ENCODE measurements around the gene GPBP1L1. TPM values are rescaled to one million over a fixed set of nuclear protein-coding genes. Genes with fewer than 3 reads are reported as not detected.

Gene GPBP1L1
- total and polyA plus RNA-seq, 2 of the 4 experiments (the other 2 are of a cell fraction), result 31.5 to 57.4 TPM

DNA sequence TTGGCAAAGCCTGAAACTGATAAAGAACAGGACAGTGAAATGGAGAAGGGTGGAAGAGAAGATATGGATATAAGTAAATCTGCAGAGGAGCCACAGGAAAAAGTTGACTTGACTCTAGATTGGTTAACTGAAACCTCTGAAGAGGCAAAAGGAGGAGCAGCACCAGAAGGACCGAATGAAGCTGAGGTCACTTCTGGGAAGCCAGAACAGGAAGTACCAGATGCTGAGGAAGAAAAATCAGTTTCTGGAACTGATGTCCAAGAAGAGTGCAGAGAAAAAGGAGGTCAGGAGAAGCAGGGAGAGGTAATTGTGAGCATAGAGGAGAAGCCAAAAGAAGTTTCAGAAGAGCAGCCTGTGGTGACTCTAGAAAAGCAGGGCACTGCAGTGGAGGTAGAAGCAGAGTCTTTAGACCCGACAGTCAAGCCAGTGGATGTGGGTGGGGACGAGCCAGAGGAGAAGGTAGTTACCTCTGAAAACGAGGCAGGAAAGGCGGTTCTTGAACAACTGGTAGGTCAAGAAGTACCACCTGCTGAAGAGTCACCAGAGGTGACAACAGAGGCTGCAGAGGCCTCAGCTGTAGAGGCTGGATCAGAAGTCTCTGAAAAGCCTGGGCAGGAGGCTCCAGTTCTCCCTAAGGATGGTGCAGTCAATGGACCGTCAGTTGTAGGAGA is 78.8 kb downstream of the GPBP1L1 start:
- H2AFZ ChIP-seq (replicated peaks; ENCODE audit: low read length, poor library complexity), result no peak overlapping the region
- H3K4me3 ChIP-seq (ENCODE audit: insufficient read depth, low read depth, low read length), result no peak overlapping the region
- 69% methylated on average over 5 of the region's 6 CpGs; no CpG with 5 or more reads in 1 of the 2 experiments for WGBS, 2 experiments (ENCODE audit: extremely low coverage in 2 of 2, insufficient read length in 1 of 2)
- TF ChIP-seq RCOR1 (IDR thresholded peaks at IDR 0.05; ENCODE audit: insufficient replicate concordance, low read length), result no peak
- TF ChIP-seq CHD1 (IDR thresholded peaks at IDR 0.05; ENCODE audit: low read depth, low read length), result no peak
- TF ChIP-seq, protein P1, sequence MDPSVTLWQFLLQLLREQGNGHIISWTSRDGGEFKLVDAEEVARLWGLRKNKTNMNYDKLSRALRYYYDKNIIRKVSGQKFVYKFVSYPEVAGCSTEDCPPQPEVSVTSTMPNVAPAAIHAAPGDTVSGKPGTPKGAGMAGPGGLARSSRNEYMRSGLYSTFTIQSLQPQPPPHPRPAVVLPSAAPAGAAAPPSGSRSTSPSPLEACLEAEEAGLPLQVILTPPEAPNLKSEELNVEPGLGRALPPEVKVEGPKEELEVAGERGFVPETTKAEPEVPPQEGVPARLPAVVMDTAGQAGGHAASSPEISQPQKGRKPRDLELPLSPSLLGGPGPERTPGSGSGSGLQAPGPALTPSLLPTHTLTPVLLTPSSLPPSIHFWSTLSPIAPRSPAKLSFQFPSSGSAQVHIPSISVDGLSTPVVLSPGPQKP (IDR thresholded peaks at IDR 0.05; ENCODE audit: borderline replicate concordance, low read depth, low read length), result no peak
- no peak for TF ChIP-seq MAFK (IDR thresholded peaks at IDR 0.05; ENCODE audit: low read depth, low read length)
- TF ChIP-seq, protein P2, sequence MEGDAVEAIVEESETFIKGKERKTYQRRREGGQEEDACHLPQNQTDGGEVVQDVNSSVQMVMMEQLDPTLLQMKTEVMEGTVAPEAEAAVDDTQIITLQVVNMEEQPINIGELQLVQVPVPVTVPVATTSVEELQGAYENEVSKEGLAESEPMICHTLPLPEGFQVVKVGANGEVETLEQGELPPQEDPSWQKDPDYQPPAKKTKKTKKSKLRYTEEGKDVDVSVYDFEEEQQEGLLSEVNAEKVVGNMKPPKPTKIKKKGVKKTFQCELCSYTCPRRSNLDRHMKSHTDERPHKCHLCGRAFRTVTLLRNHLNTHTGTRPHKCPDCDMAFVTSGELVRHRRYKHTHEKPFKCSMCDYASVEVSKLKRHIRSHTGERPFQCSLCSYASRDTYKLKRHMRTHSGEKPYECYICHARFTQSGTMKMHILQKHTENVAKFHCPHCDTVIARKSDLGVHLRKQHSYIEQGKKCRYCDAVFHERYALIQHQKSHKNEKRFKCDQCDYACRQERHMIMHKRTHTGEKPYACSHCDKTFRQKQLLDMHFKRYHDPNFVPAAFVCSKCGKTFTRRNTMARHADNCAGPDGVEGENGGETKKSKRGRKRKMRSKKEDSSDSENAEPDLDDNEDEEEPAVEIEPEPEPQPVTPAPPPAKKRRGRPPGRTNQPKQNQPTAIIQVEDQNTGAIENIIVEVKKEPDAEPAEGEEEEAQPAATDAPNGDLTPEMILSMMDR (conservative IDR thresholded peaks at IDR 0.05; ENCODE audit: low read depth, low read length), result no peak
- no peak for TF ChIP-seq POLR2A (IDR thresholded peaks at IDR 0.05; ENCODE audit: low read depth, low read length)
- no peak for TF ChIP-seq CEBPB (IDR thresholded peaks at IDR 0.05; ENCODE audit: low read depth, low read length)
- no peak for TF ChIP-seq MXI1 (IDR thresholded peaks at IDR 0.05; ENCODE audit: borderline replicate concordance, low read depth, low read length)
- no peak overlapping the region for H2AK5ac ChIP-seq (ENCODE audit: low read depth, low read length)
- no peak overlapping the region for H4K5ac ChIP-seq (ENCODE audit: low read depth, low read length)
- H3K79me1 ChIP-seq (ENCODE audit: low read depth in 1 of 2, low read length in 2 of 2), result peaks cover 18 to 20% of the 10 kb centered on the region in 2 experiments
- peaks cover 3% of the 10 kb centered on the region for H3K9me1 ChIP-seq (ENCODE audit: insufficient read depth, low read length)
- CTCF ChIA-PET, result no interaction called here
- no peak overlapping the region for H3K18ac ChIP-seq (ENCODE audit: low read depth, low read length)
- H2AK9ac ChIP-seq (replicated peaks; ENCODE audit: low read depth, low read length, poor library complexity), result no peak overlapping the region
- dilution Hi-C loops (cut with HindIII; ENCODE audit: low sequenced_read_pairs, unreplicated experiment), result no loop called here
- in situ Hi-C loops (cut with MboI; ENCODE audit: low sequenced_read_pairs), result no loop called here
- H3K27me3 ChIP-seq (ENCODE audit: control insufficient read depth, insufficient read depth, low read length), result no peaks in the 10 kb centered on the region
- intact Hi-C loops (cut with micrococcal nuclease), result no loop called here
- no peak overlapping the region for H2BK5ac ChIP-seq (ENCODE audit: low read depth, low read length, poor library complexity, severe bottlenecking)
- no peak overlapping the region for H3K56ac ChIP-seq (ENCODE audit: extremely low read depth, insufficient read depth, low read length)
- no peak overlapping the region for H3K4me2 ChIP-seq (ENCODE audit: low read depth, low read length)
- no peak overlapping the region for H2BK120ac ChIP-seq (ENCODE audit: low read depth, low read length)
- H2BK15ac ChIP-seq (ENCODE audit: low read depth, low read length), result no peak overlapping the region
- TSS peak; percentile 63 for BruUV-seq (replicated peaks)
- H3K4ac ChIP-seq (ENCODE audit: low read depth, low read length), result no peak overlapping the region
- H3K14ac ChIP-seq (replicated peaks; ENCODE audit: low read depth, low read length), result no peak overlapping the region
- peaks cover 22% of the 10 kb centered on the region for H3K36me3 ChIP-seq (ENCODE audit: control insufficient read depth, insufficient read depth, low read length)
- H4K20me1 ChIP-seq (ENCODE audit: insufficient read depth, low read length), result peaks cover 3% of the 10 kb centered on the region
- H4K91ac ChIP-seq (ENCODE audit: insufficient read depth, low read depth, low read length), result no peak overlapping the region
- ATAC-seq (ENCODE audit: low read depth) (no peak), DNase-seq (no peak)
- POLR2A ChIA-PET (ENCODE audit: unreplicated experiment), result no interaction called here
- no peak overlapping the region for H3K27ac ChIP-seq (ENCODE audit: insufficient read depth, low read length)
- no peak overlapping the region for H2BK20ac ChIP-seq (ENCODE audit: low read depth, low read length)
- no peak overlapping the region for H3K23ac ChIP-seq (ENCODE audit: low read depth, low read length)
- 0 out of 2 replicates have a peak, but pooled peaks cover under 1% of the 10 kb centered on the region for H3K4me1 ChIP-seq (ENCODE audit: control insufficient read depth, insufficient read depth, low read length)
- no peak overlapping the region for H3K9ac ChIP-seq (ENCODE audit: low read depth, low read length)
- H3K9me3 ChIP-seq (ENCODE audit: control insufficient read depth, insufficient read depth, low read length), result no peaks in the 10 kb centered on the region
- no peak overlapping the region for H4K8ac ChIP-seq (ENCODE audit: low read depth in 2 of 2, low read length in 2 of 2)
